ENCODE results near the gene HPS5. TPM values are rescaled to one million over a fixed set of nuclear protein-coding genes. Genes with fewer than 3 reads are reported as not detected.

Gene HPS5
- total RNA-seq, 1 donor from 2014 or later: 24.5 TPM

Other genes with a start within 250 kb of the HPS5 start
- gene SAAL1, start 216.1 kb downstream of the HPS5 start, total RNA-seq: 40.1 and 43.5 TPM in 2 replicates
- gene MRGPRX3, start 189.6 kb downstream of the HPS5 start, total RNA-seq: not detected in 2 replicates
- gene MRGPRX4, start 149.3 kb downstream of the HPS5 start, total RNA-seq: not detected in 2 replicates
- not detected in 2 replicates for gene SAA4, start 85.3 kb downstream of the HPS5 start, total RNA-seq
- not detected in 2 replicates for gene SAA2, start 73.5 kb downstream of the HPS5 start, total RNA-seq
- not detected in 2 replicates for gene SAA1, start 55.9 kb downstream of the HPS5 start, total RNA-seq
- 54.6 and 55.7 TPM in 2 replicates for gene GTF2H1, start 427 bp upstream of the HPS5 start, total RNA-seq
- gene LDHA, start 72.4 kb upstream of the HPS5 start, total RNA-seq: 1,753 and 1,772 TPM in 2 replicates
- gene LDHC, start 90.2 kb upstream of the HPS5 start, total RNA-seq: 0.64 TPM in 1 of 2 replicates, not detected in the other
- not detected in 2 replicates for gene LDHAL6A, start 133.7 kb upstream of the HPS5 start, total RNA-seq
- 39.6 and 43.5 TPM in 2 replicates for gene TSG101, start 204.8 kb upstream of the HPS5 start, total RNA-seq